ENCODE data around the gene TMA16. TPM values are rescaled to one million over a fixed set of nuclear protein-coding genes. Genes with fewer than 3 reads are reported as not detected.

The TMA16 gene
- total RNA-seq, 1 donor from 2014 or later: 37.0 TPM

DNA sequence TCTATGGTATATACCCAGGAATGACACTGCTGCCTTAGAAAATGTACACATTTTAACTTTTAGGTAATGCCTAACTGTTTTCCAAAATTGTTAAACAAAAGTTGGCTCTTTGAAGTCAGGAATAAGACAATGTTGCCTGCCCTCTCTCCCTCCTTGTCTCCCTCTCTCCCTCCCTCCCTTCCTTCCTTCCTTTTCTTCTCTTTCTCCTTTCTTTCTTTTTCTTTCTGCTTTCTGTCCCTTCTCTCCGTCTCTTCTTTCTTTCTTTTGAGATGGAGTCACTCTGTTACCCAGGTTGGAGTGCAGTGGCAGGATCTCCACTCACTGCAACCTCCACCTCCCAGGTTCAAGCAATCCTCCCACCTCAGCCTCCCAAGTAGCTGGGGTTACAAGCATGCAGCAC lies 4.6 kb upstream of the TMA16 start:
- no peaks in the 10 kb centered on the region for H3K9me3 Mint-ChIP-seq

DNA sequence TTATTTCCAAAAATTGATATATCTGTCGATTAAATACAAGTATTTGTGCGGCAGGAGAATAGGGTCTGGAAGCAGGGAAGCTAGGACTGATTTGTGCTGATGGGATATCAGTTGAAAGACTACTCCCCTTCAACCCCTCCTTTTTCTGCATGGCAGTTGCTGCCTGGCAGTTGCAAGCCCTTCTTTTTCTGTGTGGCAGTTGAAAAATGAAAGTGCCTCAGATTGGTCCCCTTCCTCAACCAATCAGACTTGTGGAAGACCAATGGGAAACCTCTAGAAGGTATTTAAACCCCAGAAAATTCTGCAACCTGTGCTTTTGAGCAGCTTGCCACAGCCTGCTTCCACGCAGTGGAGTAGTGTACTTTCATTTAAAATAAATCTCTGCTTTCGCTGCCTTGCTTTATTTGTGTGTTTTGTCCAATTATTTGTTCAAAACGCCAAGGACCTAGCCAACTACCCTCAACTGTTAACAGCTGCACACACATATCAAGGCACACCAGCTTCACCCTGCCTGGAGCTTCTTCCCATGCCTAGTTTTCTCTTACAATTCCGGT lies 1.5 kb upstream of the TMA16 start:
- no peaks in the 10 kb centered on the region for H3K36me3 Mint-ChIP-seq
- no peak overlapping the region for H3K27ac Mint-ChIP-seq
- TF ChIP-seq, protein P1, sequence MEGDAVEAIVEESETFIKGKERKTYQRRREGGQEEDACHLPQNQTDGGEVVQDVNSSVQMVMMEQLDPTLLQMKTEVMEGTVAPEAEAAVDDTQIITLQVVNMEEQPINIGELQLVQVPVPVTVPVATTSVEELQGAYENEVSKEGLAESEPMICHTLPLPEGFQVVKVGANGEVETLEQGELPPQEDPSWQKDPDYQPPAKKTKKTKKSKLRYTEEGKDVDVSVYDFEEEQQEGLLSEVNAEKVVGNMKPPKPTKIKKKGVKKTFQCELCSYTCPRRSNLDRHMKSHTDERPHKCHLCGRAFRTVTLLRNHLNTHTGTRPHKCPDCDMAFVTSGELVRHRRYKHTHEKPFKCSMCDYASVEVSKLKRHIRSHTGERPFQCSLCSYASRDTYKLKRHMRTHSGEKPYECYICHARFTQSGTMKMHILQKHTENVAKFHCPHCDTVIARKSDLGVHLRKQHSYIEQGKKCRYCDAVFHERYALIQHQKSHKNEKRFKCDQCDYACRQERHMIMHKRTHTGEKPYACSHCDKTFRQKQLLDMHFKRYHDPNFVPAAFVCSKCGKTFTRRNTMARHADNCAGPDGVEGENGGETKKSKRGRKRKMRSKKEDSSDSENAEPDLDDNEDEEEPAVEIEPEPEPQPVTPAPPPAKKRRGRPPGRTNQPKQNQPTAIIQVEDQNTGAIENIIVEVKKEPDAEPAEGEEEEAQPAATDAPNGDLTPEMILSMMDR (IDR thresholded peaks at IDR 0.05; ENCODE audit: unreplicated experiment): no peak
- no peak for DNase-seq (ENCODE audit: low spot score in 2 of 2, unreplicated experiment in 2 of 2)
- H3K4me1 Mint-ChIP-seq: peaks cover 21% of the 10 kb centered on the region
- H3K4me3 Mint-ChIP-seq: peak overlapping the region; percentile 88
- no peaks in the 10 kb centered on the region for H3K9me3 Mint-ChIP-seq
- peaks cover 8% of the 10 kb centered on the region for H3K27me3 Mint-ChIP-seq (ENCODE audit: low read depth)

More for the DNA sequence above, 4.6 kb upstream of the TMA16 start:
- Mint-ChIP-seq H3K4me1 (peaks cover 3% of the 10 kb centered on the region), H3K27ac (no peak overlapping the region), H3K4me3 (no peak overlapping the region), H3K36me3 (no peaks in the 10 kb centered on the region), H3K27me3 (ENCODE audit: low read depth) (peaks cover 12% of the 10 kb centered on the region)
- TF ChIP-seq, protein P1 (IDR thresholded peaks at IDR 0.05; ENCODE audit: unreplicated experiment): no peak
- no peak for DNase-seq (ENCODE audit: low spot score in 2 of 2, unreplicated experiment in 2 of 2)

DNA sequence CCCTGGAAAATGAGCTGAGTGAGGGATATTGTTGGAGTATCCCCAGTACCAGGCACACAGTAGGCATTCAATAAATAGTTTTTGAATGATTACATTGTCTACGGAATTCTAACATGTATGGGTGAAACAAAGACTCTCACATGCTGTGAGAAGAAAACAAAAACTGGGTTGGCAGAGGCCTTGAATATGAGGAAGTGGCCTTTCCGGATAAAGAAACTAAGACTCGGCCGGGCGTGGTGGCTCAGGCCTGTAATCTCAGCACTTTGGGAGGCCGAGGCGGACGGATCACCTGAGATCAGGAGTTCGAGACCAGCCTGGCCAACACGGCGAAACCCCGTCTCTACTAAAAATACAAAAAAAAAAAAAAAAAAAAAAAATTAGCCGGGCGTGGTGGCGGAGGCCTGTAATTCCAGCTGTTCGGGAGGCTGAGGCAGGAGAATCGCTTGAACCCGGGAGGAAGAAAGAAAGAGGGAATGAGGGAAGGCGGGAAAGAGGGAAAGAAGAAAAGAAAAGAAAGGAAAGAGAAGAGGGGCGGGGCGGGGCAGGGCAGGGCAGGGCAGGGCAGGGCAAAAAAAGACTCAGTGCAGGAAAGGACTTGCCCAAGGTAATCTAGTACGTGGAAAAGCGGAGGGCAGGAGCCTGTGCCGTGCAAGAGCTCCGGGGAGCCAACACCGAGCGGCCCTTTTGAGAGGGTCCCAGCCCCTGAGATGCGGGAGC lies 689 bp upstream of the TMA16 start:
- no peak for DNase-seq (ENCODE audit: low spot score in 2 of 2, unreplicated experiment in 2 of 2)
- Mint-ChIP-seq H3K4me3 (peak overlapping the region; percentile 88), H3K27me3 (ENCODE audit: low read depth) (peaks cover 6% of the 10 kb centered on the region), H3K36me3 (no peaks in the 10 kb centered on the region), H3K27ac (peak overlapping the region; percentile 97), H3K9me3 (no peaks in the 10 kb centered on the region), H3K4me1 (peaks cover 21% of the 10 kb centered on the region)
- TF ChIP-seq, protein P1 (IDR thresholded peaks at IDR 0.05; ENCODE audit: unreplicated experiment): no peak

DNA sequence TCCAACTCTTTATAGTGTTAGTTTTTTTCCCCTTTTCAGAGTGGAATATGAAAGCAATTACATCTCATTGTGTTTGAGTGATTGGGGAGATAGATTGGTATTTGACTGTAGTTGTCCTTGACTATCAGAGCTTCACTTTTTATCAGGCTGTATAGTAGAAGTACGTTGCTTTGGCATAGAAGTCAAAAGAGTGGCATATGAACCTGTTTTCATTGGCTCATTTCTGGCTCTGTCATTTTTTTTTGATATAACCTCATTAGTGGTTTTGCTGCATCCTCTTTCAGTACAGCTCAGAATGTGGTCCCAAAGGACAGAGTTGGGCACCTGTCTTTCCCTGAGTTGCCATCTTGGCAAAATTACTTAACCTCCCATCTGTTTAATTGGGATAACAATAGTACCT lies 1.4 kb downstream of the TMA16 start:
- H3K4me1 Mint-ChIP-seq: peaks cover 26% of the 10 kb centered on the region
- H3K36me3 Mint-ChIP-seq: no peaks in the 10 kb centered on the region
- peak overlapping the region; percentile 88 for H3K4me3 Mint-ChIP-seq
- DNase-seq (ENCODE audit: low spot score in 2 of 2, unreplicated experiment in 2 of 2): no peak
- TF ChIP-seq, protein P1 (IDR thresholded peaks at IDR 0.05; ENCODE audit: unreplicated experiment): no peak
- no peaks in the 10 kb centered on the region for H3K9me3 Mint-ChIP-seq
- no peaks in the 10 kb centered on the region for H3K27me3 Mint-ChIP-seq (ENCODE audit: low read depth)
- peak overlapping the region; percentile 89 for H3K27ac Mint-ChIP-seq

DNA sequence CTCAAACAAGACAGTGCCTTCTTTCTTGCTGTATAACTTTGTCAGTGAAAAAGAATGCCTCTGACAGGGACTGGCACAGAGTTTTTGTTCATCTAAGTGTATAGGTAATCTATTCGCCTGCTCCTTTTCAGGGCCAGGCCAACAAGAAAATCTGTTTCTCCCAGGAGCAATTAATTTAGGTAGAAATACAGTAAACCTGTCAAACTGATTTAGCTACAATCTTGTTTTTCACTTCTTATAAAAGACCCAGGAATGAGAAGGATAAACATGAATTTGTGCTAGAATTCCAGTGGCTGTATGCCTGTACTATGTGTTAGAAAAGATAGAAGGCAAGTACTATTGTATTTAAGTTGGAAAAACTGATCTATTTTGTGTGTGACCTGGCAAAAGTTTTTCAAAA lies 6.1 kb downstream of the TMA16 start:
- Mint-ChIP-seq H3K27me3 (ENCODE audit: low read depth) (no peaks in the 10 kb centered on the region), H3K4me1 (peaks cover 30% of the 10 kb centered on the region), H3K4me3 (no peak overlapping the region), H3K9me3 (no peaks in the 10 kb centered on the region), H3K27ac (peak overlapping the region; percentile 54), H3K36me3 (peaks cover 3% of the 10 kb centered on the region)
- DNase-seq (ENCODE audit: low spot score in 2 of 2, unreplicated experiment in 2 of 2): no peak
- TF ChIP-seq, protein P1 (IDR thresholded peaks at IDR 0.05; ENCODE audit: unreplicated experiment): no peak
